ENCODE measurements around the gene RAB18.

- TF ChIP-seq CTCF (optimal IDR thresholded peaks at IDR 0.05 in 1 of 3, IDR thresholded peaks at IDR 0.05 in 1 of 3, conservative IDR thresholded peaks at IDR 0.05 in 1 of 3; ENCODE audit: extremely low read depth in 1 of 3, insufficient read depth in 2 of 3, low read length in 3 of 3): no peak
- no peak for TF ChIP-seq EZH2 (IDR thresholded peaks at IDR 0.05; ENCODE audit: low read length)
These were observed 30.1 kb downstream of the RAB18 start for GRCh38 chr10:27534161-27534700.

Data from keratinocyte (primary cell).